ENCODE results near the gene ERI3. TPM values are rescaled to one million over a fixed set of nuclear protein-coding genes. Genes with fewer than 3 reads are reported as not detected.

ERI3 gene
- total RNA-seq, 4 donors from 2014 or later, result 31.9 to 58.8 (median 48.1) TPM

GRCh38 chr1:44259090-44259489 lies 96.0 kb downstream of the ERI3 start:
- TF ChIP-seq, protein P1, sequence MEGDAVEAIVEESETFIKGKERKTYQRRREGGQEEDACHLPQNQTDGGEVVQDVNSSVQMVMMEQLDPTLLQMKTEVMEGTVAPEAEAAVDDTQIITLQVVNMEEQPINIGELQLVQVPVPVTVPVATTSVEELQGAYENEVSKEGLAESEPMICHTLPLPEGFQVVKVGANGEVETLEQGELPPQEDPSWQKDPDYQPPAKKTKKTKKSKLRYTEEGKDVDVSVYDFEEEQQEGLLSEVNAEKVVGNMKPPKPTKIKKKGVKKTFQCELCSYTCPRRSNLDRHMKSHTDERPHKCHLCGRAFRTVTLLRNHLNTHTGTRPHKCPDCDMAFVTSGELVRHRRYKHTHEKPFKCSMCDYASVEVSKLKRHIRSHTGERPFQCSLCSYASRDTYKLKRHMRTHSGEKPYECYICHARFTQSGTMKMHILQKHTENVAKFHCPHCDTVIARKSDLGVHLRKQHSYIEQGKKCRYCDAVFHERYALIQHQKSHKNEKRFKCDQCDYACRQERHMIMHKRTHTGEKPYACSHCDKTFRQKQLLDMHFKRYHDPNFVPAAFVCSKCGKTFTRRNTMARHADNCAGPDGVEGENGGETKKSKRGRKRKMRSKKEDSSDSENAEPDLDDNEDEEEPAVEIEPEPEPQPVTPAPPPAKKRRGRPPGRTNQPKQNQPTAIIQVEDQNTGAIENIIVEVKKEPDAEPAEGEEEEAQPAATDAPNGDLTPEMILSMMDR (IDR thresholded peaks at IDR 0.05), result no peak
- TF ChIP-seq POLR2A (IDR thresholded peaks at IDR 0.05), result no peak
- no peak for TF ChIP-seq POLR2AphosphoS5 (IDR thresholded peaks at IDR 0.05)
- no peak for TF ChIP-seq EP300 (IDR thresholded peaks at IDR 0.05)
- no peak for ATAC-seq
- Histone ChIP-seq H3K9me3 (no peaks in the 10 kb centered on the region), H3K27me3 (no peaks in the 10 kb centered on the region), H3K27ac (no peak overlapping the region), H3K4me1 (no peaks in the 10 kb centered on the region), H3K36me3 (peaks cover 0 to 20% of the 10 kb centered on the region in 2 donors), H3K4me3 (no peak overlapping the region)
- WGBS, 2 donors (ENCODE audit: low coverage in 1 of 2), result 83% methylated on average over 2 of the region's 2 CpGs

DNA sequence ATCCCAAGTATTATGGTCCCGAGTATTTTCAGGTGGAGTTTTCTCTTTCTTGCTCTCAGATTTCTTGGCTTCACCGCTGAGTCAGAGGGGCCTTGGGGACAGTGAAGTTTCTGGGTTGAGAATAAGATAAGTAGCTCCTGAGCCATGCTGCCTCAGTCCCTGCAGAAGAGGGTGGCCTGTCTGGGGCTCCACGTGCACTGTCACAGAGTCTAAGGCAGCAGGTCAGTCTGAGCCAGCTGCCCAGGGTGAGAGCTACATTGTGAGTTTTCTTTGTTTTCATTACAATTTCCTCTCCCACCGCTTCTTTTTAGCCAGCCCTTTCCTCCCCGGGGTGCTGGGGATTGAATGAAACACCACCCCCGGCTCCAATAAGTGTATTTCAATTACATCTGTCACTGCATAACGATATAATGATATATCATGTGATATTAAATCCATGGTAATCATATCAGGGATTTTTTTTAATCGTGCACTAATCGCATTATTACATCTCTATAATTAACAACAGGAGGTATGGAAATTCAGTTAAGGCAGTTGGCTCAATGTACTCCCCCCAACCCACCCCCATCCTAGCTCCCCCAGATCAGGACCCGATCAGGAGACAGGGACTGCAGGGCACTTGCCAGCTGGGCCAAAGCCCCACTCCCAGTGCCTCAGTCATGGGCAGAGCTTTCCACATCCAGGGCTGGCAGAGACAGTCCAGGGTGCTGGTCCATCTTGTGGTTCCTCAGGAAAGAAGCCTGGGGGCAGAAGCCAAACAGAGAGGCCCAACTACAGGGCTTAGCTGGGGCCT lies 98.1 kb downstream of the ERI3 start:
- TF ChIP-seq POLR2AphosphoS5 (IDR thresholded peaks at IDR 0.05) (no peak), POLR2A (IDR thresholded peaks at IDR 0.05) (no peak), EP300 (IDR thresholded peaks at IDR 0.05) (no peak)
- TF ChIP-seq, protein P1 (IDR thresholded peaks at IDR 0.05), result no peak
- 82 to 85% methylated on average over 5 to 8 of the region's 10 CpGs for WGBS, 2 donors (ENCODE audit: low coverage in 1 of 2)
- ATAC-seq, result no peak

DNA sequence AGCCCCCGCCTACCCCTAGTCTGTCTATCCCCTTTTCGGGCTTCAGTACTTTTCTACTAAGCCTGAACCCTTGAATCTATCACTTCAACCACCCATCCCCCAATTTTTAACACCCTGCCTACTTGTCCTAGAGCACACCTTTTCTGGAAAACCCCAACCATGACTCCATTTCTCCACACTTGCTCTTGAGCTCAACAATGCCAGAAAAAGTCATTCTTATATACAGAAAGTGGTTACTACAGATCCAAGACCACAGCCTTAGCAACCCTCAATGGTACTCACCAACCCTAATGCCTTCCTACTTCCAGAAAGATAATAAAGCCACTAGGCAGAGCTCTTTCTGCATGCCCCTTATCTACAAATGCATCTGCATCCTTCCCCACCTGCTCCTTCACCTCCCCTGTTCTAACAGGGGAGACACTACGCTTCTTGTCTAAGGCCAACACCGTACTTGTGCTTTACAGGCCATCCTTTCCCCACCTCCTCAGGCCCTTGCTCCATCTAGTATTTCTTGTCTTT lies 100.6 kb downstream of the ERI3 start:
- Histone ChIP-seq H3K27me3 (no peaks in the 10 kb centered on the region), H3K4me3 (no peak overlapping the region), H3K4me1 (no peaks in the 10 kb centered on the region), H3K36me3 (peaks cover 0 to 41% of the 10 kb centered on the region in 2 donors), H3K27ac (no peak overlapping the region), H3K9me3 (no peaks in the 10 kb centered on the region)
- TF ChIP-seq POLR2A (IDR thresholded peaks at IDR 0.05) (no peak), POLR2AphosphoS5 (IDR thresholded peaks at IDR 0.05) (no peak), EP300 (IDR thresholded peaks at IDR 0.05) (no peak)
- TF ChIP-seq, protein P1 (IDR thresholded peaks at IDR 0.05), result no peak
- 97 to 98% methylated on average over 4 of the region's 4 CpGs for WGBS, 2 donors (ENCODE audit: low coverage in 1 of 2)
- ATAC-seq, result no peak

More for the DNA sequence above, 98.1 kb downstream of the ERI3 start:
- Histone ChIP-seq H3K27me3 (no peaks in the 10 kb centered on the region), H3K27ac (no peak overlapping the region), H3K36me3 (peaks cover 0 to 26% of the 10 kb centered on the region in 2 donors), H3K4me1 (no peaks in the 10 kb centered on the region), H3K4me3 (no peak overlapping the region), H3K9me3 (no peaks in the 10 kb centered on the region)

DNA sequence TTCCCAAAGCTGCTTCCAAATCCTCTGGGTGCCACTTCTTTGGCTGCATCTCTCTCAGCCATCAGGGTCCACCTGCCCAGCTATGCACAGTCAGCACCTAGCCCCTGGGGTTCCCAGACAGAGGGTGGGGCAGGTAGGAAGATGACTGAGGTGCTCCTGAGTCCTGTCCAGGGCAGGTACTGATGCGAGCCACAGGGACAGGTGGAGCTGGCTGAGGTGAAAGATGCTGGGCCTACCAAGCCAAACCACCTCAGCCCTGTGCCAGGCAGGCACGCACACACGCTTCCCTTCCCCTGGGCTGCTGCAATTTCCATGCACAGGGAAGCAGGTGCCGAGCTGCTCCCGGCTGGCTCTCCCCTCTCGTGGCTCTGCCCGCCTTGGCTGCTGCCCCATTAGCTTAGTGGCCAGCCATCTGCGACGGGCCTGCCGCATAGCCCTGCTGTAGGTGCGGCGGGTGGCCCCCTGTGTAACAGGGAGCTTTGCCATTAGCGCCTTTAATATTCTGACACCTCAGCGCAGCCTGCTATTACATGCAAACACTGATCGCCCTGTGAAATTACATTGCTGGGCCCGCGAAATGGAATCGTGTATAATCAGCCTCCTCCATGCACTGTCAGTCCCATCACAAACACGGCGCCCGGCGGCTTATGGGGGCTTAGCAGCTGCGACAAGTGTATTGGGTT lies 102.9 kb downstream of the ERI3 start:
- H3K4me3 ChIP-seq, result no peak overlapping the region
- H3K36me3 ChIP-seq, result peaks cover 0 to 45% of the 10 kb centered on the region in 2 donors
- TF ChIP-seq POLR2AphosphoS5 (IDR thresholded peaks at IDR 0.05), result no peak
- TF ChIP-seq, protein P1 (IDR thresholded peaks at IDR 0.05), result no peak
- TF ChIP-seq POLR2A (IDR thresholded peaks at IDR 0.05), result no peak
- TF ChIP-seq EP300 (IDR thresholded peaks at IDR 0.05), result no peak
- 90% methylated on average over 4 of the region's 23 CpGs; no CpG with 5 or more reads in 1 of the 2 donors for WGBS, 2 donors (ENCODE audit: low coverage in 1 of 2)
- no peaks in the 10 kb centered on the region for H3K4me1 ChIP-seq
- H3K27ac ChIP-seq, result no peak overlapping the region
- no peaks in the 10 kb centered on the region for H3K27me3 ChIP-seq
- H3K9me3 ChIP-seq, result no peaks in the 10 kb centered on the region
- ATAC-seq, result no peak

All from gastroesophageal sphincter (tissue), 4 donors.